ENCODE results near the gene UMODL1.

UMODL1 gene

GRCh38 chr21:42149656-42150473, 78.7 kb downstream of the UMODL1 start:
- no peaks in the 10 kb centered on the region for H3K36me3 Mint-ChIP-seq (ENCODE audit: low read depth)
- H3K4me3 Mint-ChIP-seq: no peak overlapping the region
- H3K27me3 Mint-ChIP-seq (ENCODE audit: low read depth): peaks cover 4% of the 10 kb centered on the region
- no peaks in the 10 kb centered on the region for H3K9me3 Mint-ChIP-seq
- H3K27ac Mint-ChIP-seq: no peak overlapping the region
- H3K4me1 Mint-ChIP-seq (ENCODE audit: low read depth): peaks cover 7% of the 10 kb centered on the region

- H3K4me1 Mint-ChIP-seq (ENCODE audit: low read depth): peaks cover 3% of the 10 kb centered on the region
- H3K27ac Mint-ChIP-seq: no peak overlapping the region
- H3K9me3 Mint-ChIP-seq: no peaks in the 10 kb centered on the region
- H3K4me3 Mint-ChIP-seq: no peak overlapping the region
- H3K27me3 Mint-ChIP-seq (ENCODE audit: low read depth): peaks cover 5% of the 10 kb centered on the region
- H3K36me3 Mint-ChIP-seq (ENCODE audit: low read depth): no peaks in the 10 kb centered on the region
These were observed 79.5 kb downstream of the UMODL1 start for GRCh38 chr21:42150474-42151085.

- Mint-ChIP-seq H3K27me3 (ENCODE audit: low read depth) (peaks cover 12% of the 10 kb centered on the region), H3K36me3 (ENCODE audit: low read depth) (no peaks in the 10 kb centered on the region), H3K4me1 (ENCODE audit: low read depth) (no peaks in the 10 kb centered on the region), H3K4me3 (no peak overlapping the region), H3K9me3 (no peaks in the 10 kb centered on the region), H3K27ac (no peak overlapping the region)
These were observed 80.2 kb downstream of the UMODL1 start for GRCh38 chr21:42151148-42151947.

GRCh38 chr21:42151948-42152220, 80.8 kb downstream of the UMODL1 start:
- Mint-ChIP-seq H3K4me1 (ENCODE audit: low read depth) (no peaks in the 10 kb centered on the region), H3K9me3 (no peaks in the 10 kb centered on the region)

GRCh38 chr21:42153046-42153686, 82.0 kb downstream of the UMODL1 start:
- Mint-ChIP-seq H3K9me3 (no peaks in the 10 kb centered on the region), H3K27ac (no peak overlapping the region), H3K4me3 (no peak overlapping the region), H3K4me1 (ENCODE audit: low read depth) (no peaks in the 10 kb centered on the region), H3K27me3 (ENCODE audit: low read depth) (peaks cover 15% of the 10 kb centered on the region), H3K36me3 (ENCODE audit: low read depth) (no peaks in the 10 kb centered on the region)

More at GRCh38 chr21:42151948-42152220, 80.8 kb downstream of the UMODL1 start:
- no peaks in the 10 kb centered on the region for H3K36me3 Mint-ChIP-seq (ENCODE audit: low read depth)
- no peak overlapping the region for H3K27ac Mint-ChIP-seq
- H3K4me3 Mint-ChIP-seq: no peak overlapping the region
- H3K27me3 Mint-ChIP-seq (ENCODE audit: low read depth): peaks cover 12% of the 10 kb centered on the region

GRCh38 chr21:42153746-42154145, 82.6 kb downstream of the UMODL1 start:
- Mint-ChIP-seq H3K9me3 (no peaks in the 10 kb centered on the region), H3K4me1 (ENCODE audit: low read depth) (no peaks in the 10 kb centered on the region), H3K36me3 (ENCODE audit: low read depth) (no peaks in the 10 kb centered on the region), H3K4me3 (no peak overlapping the region), H3K27me3 (ENCODE audit: low read depth) (peaks cover 15% of the 10 kb centered on the region), H3K27ac (no peak overlapping the region)

- Mint-ChIP-seq H3K27ac (no peak overlapping the region), H3K4me1 (ENCODE audit: low read depth) (no peaks in the 10 kb centered on the region), H3K27me3 (ENCODE audit: low read depth) (peaks cover 16% of the 10 kb centered on the region), H3K36me3 (ENCODE audit: low read depth) (no peaks in the 10 kb centered on the region), H3K9me3 (no peaks in the 10 kb centered on the region), H3K4me3 (no peak overlapping the region)
These were observed 83.3 kb downstream of the UMODL1 start for GRCh38 chr21:42154237-42155044.

- Mint-ChIP-seq H3K9me3 (no peaks in the 10 kb centered on the region), H3K36me3 (ENCODE audit: low read depth) (no peaks in the 10 kb centered on the region), H3K4me1 (ENCODE audit: low read depth) (no peaks in the 10 kb centered on the region), H3K27me3 (ENCODE audit: low read depth) (peaks cover 18% of the 10 kb centered on the region), H3K4me3 (no peak overlapping the region), H3K27ac (no peak overlapping the region)
These were observed 84.1 kb downstream of the UMODL1 start for GRCh38 chr21:42155045-42155855.

- Mint-ChIP-seq H3K4me1 (ENCODE audit: low read depth) (peaks cover 8% of the 10 kb centered on the region), H3K27me3 (ENCODE audit: low read depth) (peaks cover 18% of the 10 kb centered on the region), H3K36me3 (ENCODE audit: low read depth) (no peaks in the 10 kb centered on the region), H3K4me3 (no peak overlapping the region), H3K9me3 (no peaks in the 10 kb centered on the region), H3K27ac (no peak overlapping the region)
These were observed 85.8 kb downstream of the UMODL1 start for GRCh38 chr21:42156690-42157605.

GRCh38 chr21:42157606-42158310, 86.6 kb downstream of the UMODL1 start:
- Mint-ChIP-seq H3K4me1 (ENCODE audit: low read depth) (peaks cover 16% of the 10 kb centered on the region), H3K4me3 (no peak overlapping the region), H3K27ac (no peak overlapping the region), H3K36me3 (ENCODE audit: low read depth) (no peaks in the 10 kb centered on the region), H3K9me3 (no peaks in the 10 kb centered on the region), H3K27me3 (ENCODE audit: low read depth) (peaks cover 15% of the 10 kb centered on the region)

- Mint-ChIP-seq H3K36me3 (ENCODE audit: low read depth) (no peaks in the 10 kb centered on the region), H3K27me3 (ENCODE audit: low read depth) (peaks cover 14% of the 10 kb centered on the region), H3K27ac (no peak overlapping the region), H3K4me3 (no peak overlapping the region), H3K9me3 (no peaks in the 10 kb centered on the region), H3K4me1 (ENCODE audit: low read depth) (peaks cover 23% of the 10 kb centered on the region)
These were observed 87.7 kb downstream of the UMODL1 start for GRCh38 chr21:42158846-42159245.

- Mint-ChIP-seq H3K4me3 (no peak overlapping the region), H3K9me3 (no peaks in the 10 kb centered on the region), H3K27me3 (ENCODE audit: low read depth) (peaks cover 14% of the 10 kb centered on the region), H3K27ac (no peak overlapping the region), H3K36me3 (ENCODE audit: low read depth) (no peaks in the 10 kb centered on the region), H3K4me1 (ENCODE audit: low read depth) (peaks cover 26% of the 10 kb centered on the region)
These were observed 88.5 kb downstream of the UMODL1 start for GRCh38 chr21:42159560-42160110.

Data from T-helper 1 cell treated with Interleukin-12 subunit alpha and Interleukin-12 subunit beta and Interleukin-4 antibody, amounts not matched to agents 30 μg/mL and 1 μg/mL, for 36 hours (primary cell).